Naive thymus-derived CD4-positive, alpha-beta T cell (primary cell): ENCODE data around the gene ARFGEF3. TPM values are rescaled to one million over a fixed set of nuclear protein-coding genes. Genes with fewer than 3 reads are reported as not detected.

Source experiments
- ATAC-seq: fragments of 150-1000 bp; cut with Tn5 transposase; 2 replicates; pipeline ENCODE4 v1.10.0; 2021; ENCODE audit warnings: mild to moderate bottlenecking, moderate library complexity
- CTCF ChIA-PET: fragments of 350-600 bp; sonication (Branson Sonifier 250); formaldehyde crosslinking; loops from one replicate; lab custom pipeline; 2021; ENCODE audit warnings: antibody characterized with exemption; lab: Charles Lee
- POLR2A ChIA-PET: fragments of 350-600 bp; sonication (Branson Sonifier 250); formaldehyde crosslinking; loops from one replicate; lab custom pipeline; 2021; ENCODE audit warnings: antibody characterized with exemption, inconsistent platforms; lab: Charles Lee
- DNase-seq, 9 donors: peaks; one replicate each; pipeline versions ENCODE4 v3.0.0 to v3.0.0-alpha.2; 2020 to 2022; ENCODE audit warnings: mixed read lengths in 1 of 9
- H3K27ac ChIP-seq: one replicate; pipeline ENCODE4 v1.7.0; 2013; ENCODE audit warnings: mild to moderate bottlenecking, low read depth, low read length, moderate library complexity
- H3K27me3 ChIP-seq, 2 donors: one replicate each; pipeline ENCODE4 v1.7.0; 2013; ENCODE audit warnings: low read length in 2 of 2, mild to moderate bottlenecking in 2 of 2, moderate library complexity in 2 of 2; ENCODE audit not compliant: control insufficient read depth in 2 of 2, insufficient read depth in 2 of 2
- H3K36me3 ChIP-seq, 3 experiments: 1 replicate in 2 of 3; 2 replicates in 1 of 3; pipeline ENCODE4 v1.7.0; 2013; ENCODE audit warnings: low read length in 3 of 3, mild to moderate bottlenecking in 3 of 3, moderate library complexity in 1 of 3; ENCODE audit not compliant: insufficient read depth in 3 of 3, control insufficient read depth in 2 of 3
- H3K4me1 ChIP-seq, 2 donors: one replicate each; pipeline ENCODE4 v1.7.0; 2013; ENCODE audit warnings: low read length in 2 of 2, mild to moderate bottlenecking in 2 of 2, moderate library complexity in 1 of 2; ENCODE audit not compliant: control insufficient read depth in 2 of 2, insufficient read depth in 2 of 2
- H3K4me3 ChIP-seq: 2 replicates; pipeline ENCODE4 v1.7.0; 2013; ENCODE audit warnings: mild to moderate bottlenecking, low read length
- H3K9me3 ChIP-seq, 3 experiments: 1 replicate in 2 of 3; 2 replicates in 1 of 3; pipeline ENCODE4 v1.7.0; 2013; ENCODE audit warnings: low read length in 3 of 3; ENCODE audit not compliant: control insufficient read depth in 2 of 3
- H3K27ac Mint-ChIP-seq, 9 donors: one replicate each; pipeline ENCODE4 v1.8.0; 2020 to 2022; ENCODE audit warnings: mixed read lengths in 9 of 9, mild to moderate bottlenecking in 8 of 9, moderate library complexity in 5 of 9, inconsistent platforms in 2 of 9
- H3K27me3 Mint-ChIP-seq, 5 donors: one replicate each; pipeline ENCODE4 v1.8.0; 2021 to 2022; ENCODE audit warnings: mixed read lengths in 5 of 5, mild to moderate bottlenecking in 1 of 5
- H3K36me3 Mint-ChIP-seq, 5 donors: one replicate each; pipeline ENCODE4 v1.8.0; 2020 to 2022; ENCODE audit warnings: mixed read lengths in 5 of 5, mild to moderate bottlenecking in 3 of 5, inconsistent platforms in 1 of 5
- H3K4me1 Mint-ChIP-seq, 7 donors: one replicate each; pipeline ENCODE4 v1.8.0; 2020 to 2022; ENCODE audit warnings: mixed read lengths in 7 of 7, mild to moderate bottlenecking in 3 of 7, inconsistent platforms in 1 of 7
- H3K4me3 Mint-ChIP-seq, 10 donors: one replicate each; pipeline ENCODE4 v1.8.0; 2020 to 2022; ENCODE audit warnings: mild to moderate bottlenecking in 10 of 10, mixed read lengths in 10 of 10, moderate library complexity in 6 of 10, inconsistent platforms in 2 of 10
- H3K9me3 Mint-ChIP-seq, 11 donors: one replicate each; pipeline ENCODE4 v1.8.0; 2020 to 2022; ENCODE audit warnings: mixed read lengths in 11 of 11, mild to moderate bottlenecking in 4 of 11, inconsistent platforms in 1 of 11, moderate library complexity in 1 of 11
- intact Hi-C, 2 donors: fragments of 100-400 bp; cut with micrococcal nuclease; formaldehyde crosslinking; loops; one replicate each; pipeline ENCODE4 v1.15.1; 2023
- polyA plus RNA-seq, 2 donors: library from polyadenylated mRNA; unstranded; fragments of 300-500 nt; fragmentation: Illumina TruSeq; gene quantifications; one replicate each; pipeline ENCODE4 v1.2.3, GENCODE V29; 2021
- total RNA-seq, 6 experiments: library from RNA in 5 of 6; stranded (reverse) in 5 of 6; gene quantifications; 1 replicate in 5 of 6; 2 replicates in 1 of 6; pipeline ENCODE4 v1.2.3 and lab custom pipeline; 2021 to 2026

The ARFGEF3 gene
- total and polyA plus RNA-seq, 7 experiments from 2014 or later = 0.02 to 0.15 (median 0.03) TPM; not detected in 4

- no peaks in the 10 kb centered on the region for H3K9me3 ChIP-seq
- H3K27me3 ChIP-seq = no peaks in the 10 kb centered on the region
- H3K27ac Mint-ChIP-seq = no peak overlapping the region
- peaks cover 11 to 41% (median 16%) of the 10 kb centered on the region in 5 donors for H3K27me3 Mint-ChIP-seq
- peaks cover 0 to 2% (median 0%) of the 10 kb centered on the region in 11 donors for H3K9me3 Mint-ChIP-seq
- DNase-seq = no peak
- ChIA-PET CTCF (no interaction called here), POLR2A (no interaction called here)
- no peak overlapping the region for H3K27ac ChIP-seq
- no peak overlapping the region for H3K4me3 ChIP-seq
- no peaks in the 10 kb centered on the region for H3K36me3 Mint-ChIP-seq
- H3K4me1 ChIP-seq = no peaks in the 10 kb centered on the region
- no peak overlapping the region for H3K4me3 Mint-ChIP-seq
- intact Hi-C loops = no loop called here
- ATAC-seq = no peak
- H3K4me1 Mint-ChIP-seq = no peaks in the 10 kb centered on the region
- H3K36me3 ChIP-seq = no peaks in the 10 kb centered on the region
These were observed 65.1 kb downstream of the ARFGEF3 start for GRCh38 chr6:138226700-138227315.

GRCh38 chr6:138227316-138227781 lies 65.6 kb downstream of the ARFGEF3 start:
- ATAC-seq = no peak
- Mint-ChIP-seq H3K27me3 (peaks cover 11 to 37% (median 16%) of the 10 kb centered on the region in 5 donors), H3K4me1 (no peaks in the 10 kb centered on the region), H3K9me3 (peaks cover 0 to 2% (median 0%) of the 10 kb centered on the region in 11 donors), H3K4me3 (no peak overlapping the region), H3K36me3 (no peaks in the 10 kb centered on the region), H3K27ac (no peak overlapping the region)
- H3K36me3 ChIP-seq = no peaks in the 10 kb centered on the region
- H3K4me3 ChIP-seq = no peak overlapping the region
- ChIA-PET POLR2A (no interaction called here), CTCF (no interaction called here)
- intact Hi-C loops = no loop called here
- H3K4me1 ChIP-seq = no peaks in the 10 kb centered on the region
- no peak for DNase-seq
- H3K27me3 ChIP-seq = no peaks in the 10 kb centered on the region
- H3K27ac ChIP-seq = no peak overlapping the region
- no peaks in the 10 kb centered on the region for H3K9me3 ChIP-seq

GRCh38 chr6:138229072-138229471 lies 67.3 kb downstream of the ARFGEF3 start:
- peaks cover 11 to 42% (median 19%) of the 10 kb centered on the region in 5 donors for H3K27me3 Mint-ChIP-seq
- intact Hi-C loops = no loop called here
- Histone ChIP-seq H3K27me3 (peaks cover 0 to 3% of the 10 kb centered on the region in 2 donors), H3K36me3 (no peaks in the 10 kb centered on the region), H3K9me3 (no peaks in the 10 kb centered on the region), H3K27ac (no peak overlapping the region), H3K4me1 (no peaks in the 10 kb centered on the region), H3K4me3 (no peak overlapping the region)
- no peak overlapping the region for H3K4me3 Mint-ChIP-seq
- H3K9me3 Mint-ChIP-seq = peaks cover 0 to 1% (median 0%) of the 10 kb centered on the region in 11 donors
- ATAC-seq = no peak
- H3K36me3 Mint-ChIP-seq = no peaks in the 10 kb centered on the region
- H3K27ac Mint-ChIP-seq = no peak overlapping the region
- ChIA-PET POLR2A (no interaction called here), CTCF (no interaction called here)
- no peaks in the 10 kb centered on the region for H3K4me1 Mint-ChIP-seq
- DNase-seq = no peak

- H3K27ac Mint-ChIP-seq = no peak overlapping the region
- Histone ChIP-seq H3K27me3 (peaks cover 0 to 3% of the 10 kb centered on the region in 2 donors), H3K36me3 (no peaks in the 10 kb centered on the region), H3K27ac (no peak overlapping the region), H3K4me1 (no peaks in the 10 kb centered on the region), H3K9me3 (no peaks in the 10 kb centered on the region), H3K4me3 (no peak overlapping the region)
- H3K4me1 Mint-ChIP-seq = no peaks in the 10 kb centered on the region
- peaks cover 0 to 1% (median 0%) of the 10 kb centered on the region in 11 donors for H3K9me3 Mint-ChIP-seq
- POLR2A ChIA-PET = no interaction called here
- no peaks in the 10 kb centered on the region for H3K36me3 Mint-ChIP-seq
- intact Hi-C loops = no loop called here
- ATAC-seq = no peak
- H3K27me3 Mint-ChIP-seq = peaks cover 11 to 42% (median 18%) of the 10 kb centered on the region in 5 donors
- CTCF ChIA-PET = no interaction called here
- DNase-seq = no peak
- H3K4me3 Mint-ChIP-seq = no peak overlapping the region
These were observed 68.0 kb downstream of the ARFGEF3 start for GRCh38 chr6:138229663-138230179.

- intact Hi-C loops = no loop called here
- H3K36me3 Mint-ChIP-seq = no peaks in the 10 kb centered on the region
- Histone ChIP-seq H3K4me1 (no peaks in the 10 kb centered on the region), H3K27me3 (peaks cover 0 to 3% of the 10 kb centered on the region in 2 donors), H3K9me3 (no peaks in the 10 kb centered on the region), H3K27ac (no peak overlapping the region), H3K4me3 (no peak overlapping the region), H3K36me3 (no peaks in the 10 kb centered on the region)
- H3K4me1 Mint-ChIP-seq = no peaks in the 10 kb centered on the region
- no peak overlapping the region for H3K4me3 Mint-ChIP-seq
- H3K9me3 Mint-ChIP-seq = peaks cover 0 to 1% (median 0%) of the 10 kb centered on the region in 11 donors
- H3K27me3 Mint-ChIP-seq = peaks cover 11 to 42% (median 19%) of the 10 kb centered on the region in 5 donors
- H3K27ac Mint-ChIP-seq = no peak overlapping the region
- DNase-seq (no peak), ATAC-seq (no peak)
- ChIA-PET POLR2A (no interaction called here), CTCF (no interaction called here)
These were observed 68.5 kb downstream of the ARFGEF3 start for GRCh38 chr6:138230221-138230620.

GRCh38 chr6:138230759-138231380 lies 69.1 kb downstream of the ARFGEF3 start:
- no peak for ATAC-seq
- Mint-ChIP-seq H3K4me3 (no peak overlapping the region), H3K4me1 (no peaks in the 10 kb centered on the region), H3K27me3 (peaks cover 12 to 42% (median 18%) of the 10 kb centered on the region in 5 donors), H3K36me3 (no peaks in the 10 kb centered on the region), H3K9me3 (peaks cover 0 to 1% (median 0%) of the 10 kb centered on the region in 11 donors), H3K27ac (no peak overlapping the region)
- Histone ChIP-seq H3K4me3 (no peak overlapping the region), H3K4me1 (no peaks in the 10 kb centered on the region), H3K27ac (no peak overlapping the region), H3K36me3 (no peaks in the 10 kb centered on the region), H3K9me3 (no peaks in the 10 kb centered on the region), H3K27me3 (peaks cover 0 to 3% of the 10 kb centered on the region in 2 donors)
- intact Hi-C loops = no loop called here
- no peak for DNase-seq
- CTCF ChIA-PET = no interaction called here
- POLR2A ChIA-PET = no interaction called here
